MM.1S (cell line): ENCODE measurements around the gene ACADL.

ENCODE experiments used
- CTCF ChIP-seq: fragments of 300-600 bp; sonication (generic); IDR thresholded peaks from 2 replicates; pipeline ENCODE4 v1.5.1; 2016; ENCODE audit warnings: antibody characterized with exemption, low read length, mixed read lengths
- EZH2 ChIP-seq: fragments of 300-600 bp; sonication (generic); optimal IDR thresholded peaks from 2 replicates; pipeline ENCODE3; 2017; ENCODE audit warnings: low read depth, mild to moderate bottlenecking, antibody characterized with exemption, low read length, mixed read lengths

DNA sequence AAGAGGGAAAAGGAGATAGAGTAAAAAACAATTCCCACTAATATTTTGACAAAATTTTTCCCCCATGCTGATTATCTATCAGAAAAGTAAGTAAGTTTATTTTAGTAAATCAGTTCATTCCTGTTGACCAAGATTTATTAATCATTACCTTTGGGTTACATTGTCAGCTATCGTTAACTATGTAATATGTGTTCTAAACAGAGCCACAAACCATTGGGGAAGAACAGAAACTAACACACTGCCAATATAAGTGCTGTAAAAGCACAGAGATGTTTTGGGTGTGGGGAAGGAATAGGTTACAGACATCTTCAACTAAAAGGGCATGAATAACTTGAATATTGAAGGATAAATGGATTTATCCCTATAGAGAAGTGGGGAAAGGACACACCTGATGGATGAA, 42.5 kb upstream of the ACADL start:
- TF ChIP-seq EZH2 (no peak), CTCF (no peak)
